Measurements from ENCODE around the gene HCFC2.
A peak's percentile ranks its signal among the peaks of the same experiment; 100 is the strongest.
"Not testable (repeated sequence)": the region's sequence is repeated elsewhere in the genome, so short reads cannot be mapped to it uniquely, and the experiment has no call there.

Gene HCFC2

DNA sequence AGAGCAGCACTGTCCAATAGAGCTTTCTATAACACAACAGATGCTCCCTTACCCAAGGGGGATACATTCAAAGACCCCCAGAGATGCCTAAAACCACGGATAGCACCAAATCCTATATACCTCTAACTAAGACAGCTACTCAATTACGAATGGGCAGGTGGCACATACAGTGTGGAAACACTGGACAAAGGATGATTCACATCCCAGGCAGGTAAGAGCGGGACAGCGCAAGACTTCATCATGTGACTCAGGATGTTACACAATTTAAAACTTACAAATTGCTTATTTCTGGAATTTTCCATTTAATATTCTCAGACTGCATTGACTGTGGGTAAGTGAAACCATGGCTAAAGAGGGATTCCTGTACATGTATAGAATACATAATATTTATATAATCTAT, 5.5 kb upstream of the HCFC2 start:
- DNase-seq, result no peak

DNA sequence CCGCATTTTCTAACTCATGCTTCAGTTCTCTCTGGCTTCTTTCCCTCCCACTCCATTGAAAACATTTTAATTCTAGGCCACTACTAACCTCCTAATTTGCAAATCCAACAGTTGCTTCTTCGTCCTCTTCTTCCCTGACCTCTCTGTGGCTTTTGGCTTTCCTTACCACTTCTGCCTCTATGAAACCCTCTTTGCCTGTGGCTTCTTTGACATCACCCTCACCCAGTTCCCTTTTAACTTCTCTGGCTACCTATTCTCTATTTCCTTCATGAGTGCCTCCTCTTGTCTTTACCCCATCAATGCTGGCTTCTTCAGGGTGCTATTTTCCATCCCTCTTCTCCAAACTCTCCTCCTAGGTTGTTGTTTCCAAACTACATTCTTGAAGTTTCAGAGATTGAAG, 4.4 kb upstream of the HCFC2 start:
- DNase-seq, result no peak

GRCh38 chr12:104060791-104061190, 3.5 kb upstream of the HCFC2 start:
- no peak for DNase-seq

DNA sequence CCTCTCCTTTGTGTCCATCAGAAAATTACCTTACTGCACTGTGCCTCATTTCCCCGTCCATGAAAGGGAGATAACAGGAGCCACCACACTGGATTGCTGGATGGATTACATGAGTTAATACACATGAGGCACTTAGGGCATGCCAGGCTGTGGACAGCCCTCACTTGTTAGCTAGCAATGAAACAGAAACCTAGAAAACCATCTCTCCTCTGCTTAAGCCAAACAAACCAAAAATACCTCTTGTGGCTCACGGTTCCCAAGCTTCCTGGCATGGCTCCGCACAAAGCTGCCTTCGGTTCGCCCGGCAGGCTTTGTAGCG, 660 bp upstream of the HCFC2 start:
- DNase-seq, result peak in 2 of 3 experiments; percentile 61 to 83

DNA sequence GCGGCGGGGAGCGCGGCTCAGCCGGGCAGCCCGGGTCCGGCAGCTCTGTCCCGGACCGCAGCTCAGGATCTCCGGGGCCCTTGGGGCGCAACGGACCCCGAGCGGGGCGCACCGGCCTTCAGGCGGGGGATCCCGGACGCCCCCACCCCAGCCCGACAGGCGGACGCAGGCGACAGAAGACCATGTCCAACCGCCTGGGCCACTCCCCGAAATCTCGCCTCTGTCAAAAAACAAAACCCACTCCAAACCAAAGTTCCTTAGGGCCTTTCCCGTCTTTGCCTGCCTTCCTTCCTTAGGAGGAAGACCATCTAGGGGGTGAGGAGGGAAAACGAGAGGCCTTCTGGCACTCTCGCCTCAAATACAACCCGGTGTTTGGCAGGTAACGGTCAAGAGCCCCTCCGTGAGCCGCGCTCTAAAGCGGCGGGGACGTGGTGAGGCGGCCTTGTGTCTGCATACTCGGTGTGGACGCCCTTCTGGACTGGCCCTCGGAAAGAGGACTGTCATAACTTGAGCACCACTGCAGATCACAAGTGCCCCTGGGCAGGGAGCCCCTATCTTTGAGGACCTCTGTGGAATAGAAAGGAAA, 604 bp downstream of the HCFC2 start:
- DNase-seq, result peak in 1 of 3 experiments; percentile 60

GRCh38 chr12:104072099-104072498, 7.8 kb downstream of the HCFC2 start:
- DNase-seq, result no peak

DNA sequence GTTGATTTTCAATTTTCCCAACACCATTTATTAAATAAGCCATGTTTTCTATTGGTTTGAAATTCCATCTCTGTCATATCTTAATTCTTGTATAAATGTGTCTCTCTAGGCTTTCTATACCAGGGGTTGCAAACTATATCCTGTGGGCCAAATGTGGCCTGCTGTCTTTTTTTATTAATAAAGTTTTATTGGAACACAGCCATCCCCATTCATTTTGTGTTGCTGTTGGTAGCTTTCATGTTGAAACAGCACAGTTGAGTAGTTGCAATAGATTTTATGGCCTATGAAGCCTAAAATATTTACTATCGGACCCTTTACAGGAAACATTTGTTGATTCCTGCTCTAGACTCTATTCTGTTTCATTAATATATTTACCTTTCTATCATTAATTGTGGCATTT, 9.4 kb downstream of the HCFC2 start:
- no peak for DNase-seq

DNA sequence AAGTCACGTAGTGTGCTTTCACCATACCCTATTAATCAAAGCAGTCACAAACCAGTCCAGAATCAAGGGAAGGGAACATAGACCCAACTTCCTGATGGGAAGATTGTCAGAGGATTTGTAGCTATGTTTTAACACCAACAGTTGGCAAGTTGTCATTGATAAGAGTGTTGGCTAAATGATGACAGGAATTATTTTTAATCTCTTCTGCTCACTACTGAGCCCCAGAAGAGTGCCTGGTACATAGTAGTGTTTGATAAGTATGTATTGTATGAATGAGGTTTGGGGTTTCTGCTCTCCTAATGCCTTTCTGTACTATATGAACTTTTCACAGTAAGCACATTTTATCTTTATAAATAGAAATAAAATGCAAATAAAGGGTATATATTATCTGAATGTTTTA, 14.7 kb downstream of the HCFC2 start:
- no peak for DNase-seq

DNA sequence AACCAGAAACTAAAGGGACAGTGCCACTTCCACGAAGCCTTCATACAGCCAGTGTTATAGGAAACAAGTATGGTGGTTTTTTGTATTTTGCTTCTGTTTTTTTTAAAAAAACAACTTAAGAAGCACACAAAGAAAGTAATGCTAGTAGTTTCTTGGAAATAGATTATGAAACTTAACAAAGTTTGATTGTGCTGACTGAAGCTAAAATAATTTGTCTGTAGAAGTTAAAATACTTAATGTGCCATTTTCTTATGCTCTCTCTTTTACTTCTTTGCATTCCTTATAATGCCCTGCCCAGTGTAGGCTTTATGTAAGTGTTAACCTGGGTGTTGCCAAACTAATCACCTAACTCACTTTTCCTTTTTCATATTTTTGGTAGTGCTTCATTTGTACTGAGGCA, 16.4 kb downstream of the HCFC2 start:
- DNase-seq, result no peak

GRCh38 chr12:104083769-104084475, 19.6 kb downstream of the HCFC2 start:
- no peak for DNase-seq

DNA sequence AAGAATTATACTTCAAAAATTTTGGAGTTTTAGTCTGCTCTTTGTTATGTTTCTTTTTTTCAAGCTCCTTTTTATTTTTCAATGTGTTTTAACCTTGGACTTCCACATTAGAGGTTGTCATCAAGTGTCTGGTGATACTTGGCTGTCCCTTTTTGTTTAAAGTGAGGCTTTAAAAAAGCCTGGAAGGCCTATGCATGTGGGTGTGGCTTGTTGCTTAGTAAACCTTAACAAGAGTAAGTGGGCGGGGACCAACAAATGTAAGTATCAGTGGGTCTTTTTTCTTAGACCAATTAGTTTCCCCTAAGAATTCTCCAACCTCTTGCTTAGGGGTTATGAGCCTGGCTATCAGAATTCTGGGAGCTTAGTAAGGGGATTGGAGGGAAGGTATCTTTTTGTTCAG, 26.4 kb downstream of the HCFC2 start:
- no peak for DNase-seq

- DNase-seq, result no peak
These were observed 26.8 kb downstream of the HCFC2 start for GRCh38 chr12:104091136-104091535.

DNA sequence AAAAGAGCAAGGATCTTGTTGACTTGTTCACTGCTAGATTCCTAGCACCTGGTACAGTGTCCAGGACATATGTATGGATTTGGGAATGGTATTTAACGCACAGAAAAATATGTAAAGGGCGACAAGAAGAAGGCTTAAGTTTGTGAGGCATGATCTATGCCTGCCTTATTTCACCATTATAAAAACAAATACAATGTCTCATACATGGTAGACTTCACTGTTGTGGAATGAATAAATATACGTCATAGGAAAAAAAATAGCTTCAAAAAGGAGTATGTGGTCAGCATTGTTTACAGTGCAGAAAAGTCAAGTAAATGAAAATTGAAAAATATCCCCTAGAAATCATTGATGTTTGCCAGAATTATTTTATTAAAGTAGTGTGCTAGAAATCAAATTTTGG, 30.0 kb downstream of the HCFC2 start:
- DNase-seq, result no peak

- no peak for DNase-seq
These were observed 31.0 kb downstream of the HCFC2 start for GRCh38 chr12:104095289-104095688.

DNA sequence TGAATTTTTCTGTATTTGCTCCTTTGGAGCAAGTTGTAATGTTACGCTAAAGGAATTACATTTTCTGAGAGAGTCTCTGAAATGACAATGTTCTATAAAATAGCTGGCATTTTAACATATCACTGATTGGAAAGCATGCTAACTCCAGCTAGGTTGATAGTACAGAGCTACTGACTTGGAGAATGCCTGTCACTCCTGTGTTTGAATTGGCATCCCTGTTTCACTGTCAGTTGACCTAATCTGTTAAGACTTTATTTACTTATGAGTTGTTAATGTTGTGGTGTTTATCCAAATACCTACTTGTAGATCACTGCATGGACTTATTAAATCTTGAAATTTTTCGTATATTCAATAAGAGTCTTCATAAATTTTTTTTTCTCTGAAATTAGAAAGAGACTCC, 33.6 kb downstream of the HCFC2 start:
- no peak for DNase-seq

GRCh38 chr12:104105461-104105860, 41.1 kb downstream of the HCFC2 start:
- DNase-seq, result no peak

GRCh38 chr12:104106965-104107364, 42.6 kb downstream of the HCFC2 start:
- no peak for DNase-seq

DNA sequence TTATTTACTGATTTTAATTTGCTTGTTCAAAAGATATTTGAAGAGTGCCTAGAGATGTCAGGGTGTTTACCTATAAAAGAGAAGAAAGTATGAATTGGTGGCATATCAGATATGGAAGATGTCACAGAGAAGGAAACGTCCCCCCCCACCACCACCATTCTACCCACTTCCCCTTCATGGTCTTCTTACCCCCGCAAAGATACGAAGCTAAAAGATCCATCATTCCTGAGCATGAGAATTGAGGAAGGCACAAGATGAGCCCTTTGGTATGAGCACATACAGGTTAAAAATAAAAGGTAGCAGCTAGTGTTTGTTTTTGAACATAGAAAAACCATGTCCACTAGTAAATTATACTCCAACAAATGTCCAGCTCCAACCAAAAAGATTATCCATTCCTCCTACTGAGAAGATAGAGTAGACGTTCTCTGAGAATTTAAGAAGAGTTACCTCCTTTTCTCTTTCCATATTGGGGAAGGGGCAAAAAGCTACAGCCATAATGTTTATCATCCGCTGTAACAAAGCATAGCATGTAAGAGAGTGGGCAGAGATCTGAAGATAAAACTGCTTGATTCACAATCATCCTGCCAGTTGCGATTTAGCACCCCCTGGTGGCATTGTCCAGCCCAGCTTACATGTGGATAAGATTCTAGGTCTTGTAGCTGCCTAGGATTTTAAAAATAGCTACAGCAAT, 44.6 kb downstream of the HCFC2 start:
- peak; percentile 75 to 93 (median 86) for DNase-seq

DNA sequence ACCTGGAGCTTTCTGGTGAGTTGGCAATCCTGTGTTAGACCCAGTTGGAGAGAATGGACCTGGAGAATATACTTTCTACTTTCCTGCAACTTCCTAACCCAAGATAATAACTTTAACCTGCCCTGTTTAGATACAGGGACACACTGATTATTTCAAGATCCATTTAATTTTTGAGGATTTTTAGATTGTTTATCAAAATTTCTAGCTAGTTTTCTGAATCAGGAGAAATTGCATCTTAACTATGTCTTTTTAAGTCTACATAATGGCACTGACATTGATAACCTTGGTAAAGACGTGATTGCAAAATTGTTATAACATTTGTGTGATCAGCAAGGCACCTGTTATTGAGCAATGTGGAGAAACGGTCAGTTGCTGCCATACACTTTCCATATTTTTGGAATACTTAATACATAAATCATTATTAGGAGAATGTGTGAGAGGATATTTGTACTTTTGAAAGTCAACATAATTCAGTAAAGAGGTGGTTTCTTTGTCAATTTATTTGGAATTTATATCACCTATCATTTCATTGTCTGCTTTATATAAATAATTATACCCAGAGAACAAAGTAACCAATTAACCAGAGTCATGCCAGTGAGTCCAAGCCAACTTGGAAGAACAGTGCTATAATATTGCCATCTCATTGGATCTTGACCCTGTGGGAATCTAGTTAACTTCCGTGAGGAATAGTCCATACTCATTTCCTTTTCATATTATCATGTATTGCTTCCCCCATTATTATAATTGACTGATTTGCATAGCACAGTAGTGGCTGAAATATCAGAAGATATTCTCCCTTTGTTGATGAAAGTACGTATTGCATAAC, 45.3 kb downstream of the HCFC2 start:
- DNase-seq, result peak in 1 of 3 experiments; percentile 46

- DNase-seq, result not testable (repeated sequence)
These were observed 50.7 kb downstream of the HCFC2 start for GRCh38 chr12:104114834-104115586.

DNA sequence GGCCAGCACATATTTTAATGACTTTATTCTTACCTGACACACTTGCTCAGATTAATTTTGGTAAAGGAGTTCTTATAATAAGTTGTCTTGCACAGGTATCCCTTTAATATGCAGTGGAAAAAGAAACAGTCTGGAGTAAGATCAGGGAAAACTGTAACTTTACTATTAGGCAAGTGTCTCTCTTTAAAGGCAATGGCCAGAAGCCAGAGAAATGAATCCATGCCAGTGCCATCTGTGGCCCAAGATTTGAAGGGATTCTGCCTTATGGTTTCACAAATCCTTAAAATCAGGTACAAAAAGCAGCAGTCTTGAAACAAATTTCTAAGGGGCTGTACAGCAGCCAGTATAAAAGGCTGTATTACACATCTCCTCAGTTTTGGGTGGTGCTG, 51.2 kb downstream of the HCFC2 start:
- no peak for DNase-seq

DNA sequence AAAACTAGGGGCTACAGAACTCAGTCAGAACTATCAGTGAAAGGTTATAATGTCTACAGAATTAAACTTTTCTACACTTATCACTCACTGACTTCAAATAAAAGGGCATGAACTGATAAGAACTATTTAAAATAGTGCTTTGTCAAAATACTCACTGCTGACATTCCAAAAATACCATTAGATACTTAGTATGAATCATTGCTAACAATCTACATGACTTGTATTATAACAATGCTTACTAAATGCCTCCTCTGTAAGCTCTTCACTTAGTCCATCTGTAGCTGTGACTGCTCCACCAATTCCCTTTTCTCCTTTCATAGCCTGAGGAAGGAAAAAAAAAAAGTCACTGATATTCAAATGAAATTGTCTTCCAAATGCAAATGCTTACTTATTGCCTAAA, 56.7 kb downstream of the HCFC2 start:
- no peak for DNase-seq

DNA sequence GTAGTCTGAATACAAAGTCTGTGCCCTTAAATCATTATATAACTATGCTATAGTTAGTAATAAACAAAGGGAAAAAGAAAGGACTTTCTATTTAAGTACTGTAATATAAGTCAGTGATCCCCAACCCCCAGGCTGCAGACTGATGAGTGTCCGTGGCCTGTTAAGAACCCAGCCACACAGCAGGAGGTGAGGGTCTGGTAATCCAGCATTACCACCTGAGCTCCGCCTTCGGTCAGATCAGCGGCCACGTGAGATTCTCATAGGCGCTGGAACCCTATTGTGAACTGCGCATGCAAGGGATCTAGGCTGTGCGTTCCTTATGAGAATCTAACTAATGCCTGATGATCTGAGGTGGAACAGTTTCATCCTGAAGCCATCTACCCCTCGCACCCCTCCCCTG, 58.0 kb downstream of the HCFC2 start:
- no peak for DNase-seq
